Measurements from ENCODE around the gene GNAQ. TPM values are rescaled to one million over a fixed set of nuclear protein-coding genes. Genes with fewer than 3 reads are reported as not detected.

GNAQ gene
- polyA plus RNA-seq, 1 donor (not counting 4 experiments of a cell fraction or from before 2014, with no cell fraction given), result 64.3 TPM

GRCh38 chr9:77974434-77974833 is 57.2 kb downstream of the GNAQ start:
- no peak overlapping the region for H2AFZ ChIP-seq (ENCODE audit: control insufficient read depth, low read length)
- TF ChIP-seq EZH2 (IDR thresholded peaks at IDR 0.05; ENCODE audit: low read length), result no peak
- no peak for TF ChIP-seq CTCF (optimal IDR thresholded peaks at IDR 0.05 in 1 of 3, IDR thresholded peaks at IDR 0.05 in 1 of 3, conservative IDR thresholded peaks at IDR 0.05 in 1 of 3; ENCODE audit: extremely low read depth in 1 of 3, insufficient read depth in 2 of 3, low read length in 3 of 3)
- H3K4me2 ChIP-seq (ENCODE audit: control insufficient read depth, extremely low read depth, insufficient read depth, low read depth, low read length), result no peak overlapping the region
- no peaks in the 10 kb centered on the region for H3K36me3 ChIP-seq (ENCODE audit: control insufficient read depth in 2 of 2, extremely low read depth in 1 of 2, insufficient read depth in 2 of 2, low read length in 2 of 2)
- no peak overlapping the region for H3K27ac ChIP-seq (ENCODE audit: control insufficient read depth, insufficient read depth, low read length)
- no peaks in the 10 kb centered on the region for H3K27me3 ChIP-seq (ENCODE audit: control insufficient read depth, extremely low read depth, insufficient read depth, low read length)
- H3K9me3 ChIP-seq (ENCODE audit: control insufficient read depth, low read depth, low read length), result no peaks in the 10 kb centered on the region
- H3K4me1 ChIP-seq (ENCODE audit: control insufficient read depth, extremely low read depth, insufficient read depth, low read length), result peaks cover 22% of the 10 kb centered on the region
- no peak overlapping the region for H3K9ac ChIP-seq (ENCODE audit: control insufficient read depth, extremely low read depth, insufficient read depth, low read length)
- H4K20me1 ChIP-seq (ENCODE audit: control insufficient read depth, extremely low read depth, insufficient read depth, low read length), result no peaks in the 10 kb centered on the region
- H3K79me2 ChIP-seq (ENCODE audit: control insufficient read depth, insufficient read depth, low read length), result peaks cover 61% of the 10 kb centered on the region
- FAIRE-seq (no peak), DNase-seq (ENCODE audit: low read depth, low spot score) (no peak)
- H3K4me3 ChIP-seq (ENCODE audit: control insufficient read depth in 2 of 3, extremely low read depth in 1 of 3, insufficient read depth in 2 of 3, low read depth in 1 of 3, low read length in 3 of 3), result no peak overlapping the region
- H3K9me1 ChIP-seq (ENCODE audit: control insufficient read depth, extremely low read depth, insufficient read depth, low read length), result no peaks in the 10 kb centered on the region
- dilution Hi-C loops (cut with MboI; ENCODE audit: extremely low pct_ligation_motif_present, low sequenced_read_pairs), result no loop called here

- Histone ChIP-seq H3K4me1 (ENCODE audit: control insufficient read depth, extremely low read depth, insufficient read depth, low read length) (no peaks in the 10 kb centered on the region), H3K27me3 (ENCODE audit: control insufficient read depth, extremely low read depth, insufficient read depth, low read length) (no peaks in the 10 kb centered on the region), H3K27ac (ENCODE audit: control insufficient read depth, insufficient read depth, low read length) (no peak overlapping the region), H3K36me3 (ENCODE audit: control insufficient read depth in 2 of 2, extremely low read depth in 1 of 2, insufficient read depth in 2 of 2, low read length in 2 of 2) (no peaks in the 10 kb centered on the region), H3K4me3 (ENCODE audit: control insufficient read depth in 2 of 3, extremely low read depth in 1 of 3, insufficient read depth in 2 of 3, low read depth in 1 of 3, low read length in 3 of 3) (no peak overlapping the region), H3K9me1 (ENCODE audit: control insufficient read depth, extremely low read depth, insufficient read depth, low read length) (no peaks in the 10 kb centered on the region), H2AFZ (ENCODE audit: control insufficient read depth, low read length) (no peak overlapping the region), H3K79me2 (ENCODE audit: control insufficient read depth, insufficient read depth, low read length) (peaks cover 68% of the 10 kb centered on the region), H4K20me1 (ENCODE audit: control insufficient read depth, extremely low read depth, insufficient read depth, low read length) (peaks cover 2% of the 10 kb centered on the region), H3K9ac (ENCODE audit: control insufficient read depth, extremely low read depth, insufficient read depth, low read length) (no peak overlapping the region), H3K4me2 (ENCODE audit: control insufficient read depth, extremely low read depth, insufficient read depth, low read depth, low read length) (no peak overlapping the region), H3K9me3 (ENCODE audit: control insufficient read depth, low read depth, low read length) (no peaks in the 10 kb centered on the region)
- FAIRE-seq (no peak), DNase-seq (ENCODE audit: low read depth, low spot score) (no peak)
- TF ChIP-seq CTCF (optimal IDR thresholded peaks at IDR 0.05 in 1 of 3, IDR thresholded peaks at IDR 0.05 in 1 of 3, conservative IDR thresholded peaks at IDR 0.05 in 1 of 3; ENCODE audit: extremely low read depth in 1 of 3, insufficient read depth in 2 of 3, low read length in 3 of 3) (no peak), EZH2 (IDR thresholded peaks at IDR 0.05; ENCODE audit: low read length) (no peak)
- dilution Hi-C loops (cut with MboI; ENCODE audit: extremely low pct_ligation_motif_present, low sequenced_read_pairs), result no loop called here
Measured at GRCh38 chr9:77969083-77969482, 62.5 kb downstream of the GNAQ start.

Data from keratinocyte (primary cell).